ENCODE results near the gene LDLRAD1.

GRCh38 chr1:54024358-54024757, 6.4 kb upstream of the LDLRAD1 start:
- TF ChIP-seq CTCF (IDR thresholded peaks at IDR 0.05) (no peak), POLR2A (IDR thresholded peaks at IDR 0.05) (no peak)
